Measurements from ENCODE around the gene GPC5. TPM values are rescaled to one million over a fixed set of nuclear protein-coding genes. Genes with fewer than 3 reads are reported as not detected.

Gene GPC5
- total and polyA plus RNA-seq, 2 experiments from 2014 or later = 0.32 TPM; not detected in 1

DNA sequence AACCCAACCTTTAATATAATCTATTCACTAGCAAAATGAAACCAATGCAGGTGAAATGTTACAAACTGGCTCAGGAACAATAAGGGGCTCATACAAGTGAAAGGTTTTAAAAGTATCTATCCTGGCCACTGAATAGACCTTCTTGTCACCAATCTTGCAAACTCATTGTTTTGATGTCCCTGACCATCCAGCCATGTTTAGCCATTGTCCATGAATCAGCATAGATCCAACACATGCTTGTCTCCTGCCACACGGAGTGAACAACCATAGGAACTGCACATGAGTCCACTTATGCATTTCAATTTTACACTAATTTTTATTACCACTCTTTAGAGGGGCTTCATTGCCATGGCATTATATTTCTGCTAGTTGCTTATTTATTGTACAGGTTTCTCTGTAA lies 331.4 kb downstream of the GPC5 start:
- no peaks in the 10 kb centered on the region for H3K9me2 ChIP-seq (ENCODE audit: insufficient read depth)
- H3K79me2 ChIP-seq (ENCODE audit: insufficient read depth) = no peaks in the 10 kb centered on the region
- in situ Hi-C loops (cut with MboI) = no loop called here

DNA sequence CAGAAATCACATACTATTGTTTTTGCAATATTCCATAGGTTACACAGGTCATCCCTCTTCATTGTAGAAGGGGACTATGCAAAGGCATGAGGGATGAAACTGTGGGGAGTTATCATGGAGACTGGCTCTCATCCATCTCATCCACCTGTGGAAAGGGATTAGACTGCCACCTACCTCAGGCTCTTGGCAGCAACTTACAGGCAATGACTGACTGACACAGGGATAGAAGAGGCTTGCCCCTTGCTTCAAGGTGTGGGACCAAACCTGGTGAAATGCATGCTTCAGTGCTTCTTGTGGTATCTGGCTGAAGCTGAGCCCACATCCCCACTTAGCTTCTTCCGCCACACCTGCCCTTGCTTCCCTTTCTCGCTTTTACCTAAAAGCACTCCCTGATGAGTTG lies 341.3 kb downstream of the GPC5 start:
- H3K4me1 ChIP-seq (ENCODE audit: insufficient read depth) = no peaks in the 10 kb centered on the region
- in situ Hi-C loops (cut with MboI) = no loop called here
- no peaks in the 10 kb centered on the region for H3K36me3 ChIP-seq (ENCODE audit: low read depth)
- no peak for DNase-seq
- H3K9me3 ChIP-seq (ENCODE audit: low read depth) = no peaks in the 10 kb centered on the region
- no peaks in the 10 kb centered on the region for H3K27me3 ChIP-seq (replicated peaks; ENCODE audit: insufficient read depth)
- H2AFZ ChIP-seq = no peak overlapping the region
- no peaks in the 10 kb centered on the region for H4K20me1 ChIP-seq (ENCODE audit: insufficient read depth)
- 42 to 51% methylated on average over 2 of the region's 2 CpGs for WGBS, 2 experiments (ENCODE audit: low coverage in 1 of 2, low lambda C conversion rate in 2 of 2, missing lambda C conversion rate in 2 of 2)
- no peaks in the 10 kb centered on the region for H3F3A ChIP-seq (ENCODE audit: insufficient read depth)
- no peaks in the 10 kb centered on the region for H3K9me2 ChIP-seq (ENCODE audit: insufficient read depth)
- no peak overlapping the region for H3K4me3 ChIP-seq
- no peak overlapping the region for H3K4me2 ChIP-seq (ENCODE audit: unreplicated experiment)
- H3K9ac ChIP-seq = no peak overlapping the region
- no peaks in the 10 kb centered on the region for H3K79me2 ChIP-seq (ENCODE audit: insufficient read depth)
- no peak overlapping the region for H3K27ac ChIP-seq
- TF ChIP-seq EZH2phosphoT487 (IDR thresholded peaks at IDR 0.05; ENCODE audit: insufficient read depth, low read depth) = no peak
- no peak for TF ChIP-seq EZH2 (IDR thresholded peaks at IDR 0.05; ENCODE audit: insufficient read depth, poor library complexity, severe bottlenecking)

More for the DNA sequence above, 331.4 kb downstream of the GPC5 start:
- Histone ChIP-seq H3K9me3 (ENCODE audit: low read depth) (no peaks in the 10 kb centered on the region), H2AFZ (no peak overlapping the region), H3K27ac (no peak overlapping the region), H3F3A (ENCODE audit: insufficient read depth) (no peaks in the 10 kb centered on the region), H4K20me1 (ENCODE audit: insufficient read depth) (no peaks in the 10 kb centered on the region), H3K9ac (no peak overlapping the region), H3K4me2 (ENCODE audit: unreplicated experiment) (no peak overlapping the region), H3K4me3 (no peak overlapping the region), H3K36me3 (ENCODE audit: low read depth) (no peaks in the 10 kb centered on the region), H3K4me1 (ENCODE audit: insufficient read depth) (no peaks in the 10 kb centered on the region), H3K27me3 (replicated peaks; ENCODE audit: insufficient read depth) (no peaks in the 10 kb centered on the region)
- no peak for DNase-seq
- WGBS, 2 experiments (ENCODE audit: low coverage in 1 of 2, low lambda C conversion rate in 2 of 2, missing lambda C conversion rate in 2 of 2) = 3% methylated on average over 1 of the region's 1 CpG
- no peak for TF ChIP-seq EZH2 (IDR thresholded peaks at IDR 0.05; ENCODE audit: insufficient read depth, poor library complexity, severe bottlenecking)
- TF ChIP-seq EZH2phosphoT487 (IDR thresholded peaks at IDR 0.05; ENCODE audit: insufficient read depth, low read depth) = no peak

DNA sequence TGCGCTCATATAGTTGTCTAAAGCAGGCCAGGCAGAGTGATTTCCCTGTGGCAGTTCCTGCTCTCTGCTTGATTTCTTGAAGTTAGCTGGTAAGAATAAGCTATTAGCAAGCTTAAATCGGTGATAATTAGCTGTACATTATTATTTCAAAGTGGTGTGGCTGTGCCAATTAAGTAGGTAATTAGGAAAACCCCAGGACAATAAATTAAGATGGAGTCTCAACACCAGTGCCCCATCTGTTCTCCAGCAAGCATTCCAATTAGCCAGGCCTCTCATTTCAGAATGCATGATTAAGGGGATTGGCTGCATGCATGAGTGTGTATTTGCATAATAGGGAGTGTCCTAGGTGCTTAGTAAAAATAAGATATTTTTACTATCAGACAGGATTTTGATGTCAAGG lies 342.3 kb downstream of the GPC5 start:
- H2AFZ ChIP-seq = no peak overlapping the region
- in situ Hi-C loops (cut with MboI) = no loop called here
- DNase-seq = no peak
- 16 to 19% methylated on average over 2 of the region's 2 CpGs for WGBS, 2 experiments (ENCODE audit: low coverage in 1 of 2, low lambda C conversion rate in 2 of 2, missing lambda C conversion rate in 2 of 2)
- no peaks in the 10 kb centered on the region for H3K27me3 ChIP-seq (replicated peaks; ENCODE audit: insufficient read depth)
- H3K4me2 ChIP-seq (ENCODE audit: unreplicated experiment) = no peak overlapping the region
- H3K79me2 ChIP-seq (ENCODE audit: insufficient read depth) = no peaks in the 10 kb centered on the region
- no peaks in the 10 kb centered on the region for H3K9me3 ChIP-seq (ENCODE audit: low read depth)
- no peaks in the 10 kb centered on the region for H4K20me1 ChIP-seq (ENCODE audit: insufficient read depth)
- H3K9me2 ChIP-seq (ENCODE audit: insufficient read depth) = no peaks in the 10 kb centered on the region
- H3K4me3 ChIP-seq = no peak overlapping the region
- no peak overlapping the region for H3K27ac ChIP-seq
- no peaks in the 10 kb centered on the region for H3F3A ChIP-seq (ENCODE audit: insufficient read depth)
- no peaks in the 10 kb centered on the region for H3K4me1 ChIP-seq (ENCODE audit: insufficient read depth)
- H3K9ac ChIP-seq = no peak overlapping the region
- H3K36me3 ChIP-seq (ENCODE audit: low read depth) = no peaks in the 10 kb centered on the region
- TF ChIP-seq EZH2phosphoT487 (IDR thresholded peaks at IDR 0.05; ENCODE audit: insufficient read depth, low read depth) (no peak), EZH2 (IDR thresholded peaks at IDR 0.05; ENCODE audit: insufficient read depth, poor library complexity, severe bottlenecking) (no peak)

DNA sequence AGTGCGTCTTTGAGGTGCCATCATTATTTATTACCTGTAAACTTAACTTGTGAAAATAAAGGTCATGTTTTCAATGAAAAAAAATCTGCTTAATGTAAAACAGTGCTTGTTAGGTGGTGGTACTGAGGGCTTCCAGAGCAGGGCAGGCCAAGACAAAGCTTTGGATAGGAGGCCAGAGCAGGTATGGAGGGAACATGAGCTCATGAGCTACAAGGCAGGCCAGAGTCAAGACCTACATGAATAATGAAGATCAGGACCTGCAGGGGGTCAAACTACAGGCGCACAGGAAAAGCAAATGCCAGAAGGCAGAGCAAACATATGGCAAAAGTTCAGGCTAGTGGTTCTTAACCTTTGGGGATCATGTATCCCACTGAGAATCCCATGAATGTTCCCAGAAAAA lies 343.5 kb downstream of the GPC5 start:
- 17 to 19% methylated on average over 2 of the region's 2 CpGs for WGBS, 2 experiments (ENCODE audit: low coverage in 1 of 2, low lambda C conversion rate in 2 of 2, missing lambda C conversion rate in 2 of 2)
- H2AFZ ChIP-seq = no peak overlapping the region
- no peaks in the 10 kb centered on the region for H3K9me3 ChIP-seq (ENCODE audit: low read depth)
- no peaks in the 10 kb centered on the region for H3K36me3 ChIP-seq (ENCODE audit: low read depth)
- no peak overlapping the region for H3K9ac ChIP-seq
- H3K4me3 ChIP-seq = no peak overlapping the region
- H3K9me2 ChIP-seq (ENCODE audit: insufficient read depth) = no peaks in the 10 kb centered on the region
- no peaks in the 10 kb centered on the region for H3K79me2 ChIP-seq (ENCODE audit: insufficient read depth)
- no peaks in the 10 kb centered on the region for H3K27me3 ChIP-seq (replicated peaks; ENCODE audit: insufficient read depth)
- no peak overlapping the region for H3K27ac ChIP-seq
- H4K20me1 ChIP-seq (ENCODE audit: insufficient read depth) = no peaks in the 10 kb centered on the region
- TF ChIP-seq EZH2phosphoT487 (IDR thresholded peaks at IDR 0.05; ENCODE audit: insufficient read depth, low read depth) (no peak), EZH2 (IDR thresholded peaks at IDR 0.05; ENCODE audit: insufficient read depth, poor library complexity, severe bottlenecking) (no peak)
- no peaks in the 10 kb centered on the region for H3K4me1 ChIP-seq (ENCODE audit: insufficient read depth)
- no peaks in the 10 kb centered on the region for H3F3A ChIP-seq (ENCODE audit: insufficient read depth)
- DNase-seq = no peak
- H3K4me2 ChIP-seq (ENCODE audit: unreplicated experiment) = no peak overlapping the region
- in situ Hi-C loops (cut with MboI) = no loop called here

DNA sequence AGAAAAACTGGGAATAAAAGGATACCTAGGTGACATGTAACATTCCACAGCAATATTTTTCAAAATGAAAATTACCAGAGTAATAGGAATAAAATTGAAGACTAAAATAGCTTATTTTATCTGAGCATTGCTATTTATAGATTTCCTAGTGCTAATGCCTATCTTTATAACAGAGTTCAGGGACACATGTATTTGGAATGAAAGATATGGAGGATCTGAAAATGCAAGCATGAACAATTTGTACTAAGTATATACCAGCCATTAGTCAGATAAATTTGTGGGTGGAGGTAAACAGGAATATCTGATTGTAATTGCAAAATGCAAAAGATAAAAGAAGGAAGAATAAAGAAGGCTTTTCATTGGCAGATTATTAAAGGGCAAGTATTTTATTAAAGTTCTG lies 345.9 kb downstream of the GPC5 start:
- in situ Hi-C loops (cut with MboI) = no loop called here
- Histone ChIP-seq H2AFZ (no peak overlapping the region), H3K79me2 (ENCODE audit: insufficient read depth) (no peaks in the 10 kb centered on the region), H3K27me3 (replicated peaks; ENCODE audit: insufficient read depth) (no peaks in the 10 kb centered on the region), H3K9me3 (ENCODE audit: low read depth) (no peaks in the 10 kb centered on the region), H3K4me2 (ENCODE audit: unreplicated experiment) (no peak overlapping the region), H4K20me1 (ENCODE audit: insufficient read depth) (no peaks in the 10 kb centered on the region), H3K27ac (no peak overlapping the region), H3K9ac (no peak overlapping the region), H3F3A (ENCODE audit: insufficient read depth) (no peaks in the 10 kb centered on the region), H3K4me3 (no peak overlapping the region), H3K4me1 (ENCODE audit: insufficient read depth) (no peaks in the 10 kb centered on the region), H3K36me3 (ENCODE audit: low read depth) (no peaks in the 10 kb centered on the region), H3K9me2 (ENCODE audit: insufficient read depth) (no peaks in the 10 kb centered on the region)
- DNase-seq = no peak
- TF ChIP-seq EZH2phosphoT487 (IDR thresholded peaks at IDR 0.05; ENCODE audit: insufficient read depth, low read depth) = no peak
- TF ChIP-seq EZH2 (IDR thresholded peaks at IDR 0.05; ENCODE audit: insufficient read depth, poor library complexity, severe bottlenecking) = no peak

All from GM23248 (cell line).